ENCODE measurements around the gene SPATA24.

GRCh38 chr5:139361835-139362429 is 42.0 kb downstream of the SPATA24 start:
- no peak for TF ChIP-seq GATA2 (IDR thresholded peaks at IDR 0.05; ENCODE audit: low read depth, low read length)
- TF ChIP-seq GATA3 (IDR thresholded peaks at IDR 0.05; ENCODE audit: low read depth, low read length): no peak

Measured in SH-SY5Y (cell line).